Germinal center (tissue), 1 donor: ENCODE measurements around the gene DNAJC21.
A peak's percentile ranks its signal among the peaks of the same experiment; 100 is the strongest.
"Not testable (repeated sequence)": the region's sequence is repeated elsewhere in the genome, so short reads cannot be mapped to it uniquely, and the experiment has no call there.

Experiments
- DNase-seq: peaks from one replicate; pipeline ENCODE4 v3.0.0; 2012; ENCODE audit warnings: mixed read lengths, low spot score

DNAJC21 gene

DNA sequence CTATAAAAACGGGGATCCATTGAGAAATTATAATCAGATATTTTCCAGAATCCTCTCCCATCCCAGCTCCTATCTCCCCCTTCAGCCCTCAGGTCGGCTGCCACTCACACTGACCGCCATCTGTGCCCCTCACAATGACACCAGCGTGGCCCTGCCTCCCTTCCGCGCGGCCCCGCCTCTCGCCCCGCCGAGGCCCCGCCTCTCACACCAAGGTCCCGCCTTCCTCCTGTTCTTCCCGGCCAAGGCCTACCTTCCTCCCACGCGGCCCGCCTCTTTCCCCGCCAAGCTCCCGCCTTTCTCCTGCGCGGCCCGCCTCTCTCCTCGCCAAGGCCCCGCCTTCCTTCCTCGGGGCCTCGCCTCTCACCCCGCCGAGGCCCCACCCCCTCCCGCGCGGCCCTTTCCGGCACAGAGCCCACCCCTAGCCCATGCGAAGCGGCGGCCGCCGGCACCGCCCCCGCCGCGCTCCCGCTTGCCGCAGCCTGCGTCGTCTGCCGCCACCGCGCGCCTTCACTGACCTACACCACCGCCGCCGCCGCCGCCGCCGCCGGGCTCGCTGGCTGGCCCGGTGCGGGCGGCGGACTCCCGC lies at the start of gene DNAJC21:
TSS of gene DNAJC21 (plus strand) at position 426 of the 586 bp plus-strand sequence. CDS start 261 bp downstream, outside the sequence.
- DNase-seq, result peak; percentile 98

DNA sequence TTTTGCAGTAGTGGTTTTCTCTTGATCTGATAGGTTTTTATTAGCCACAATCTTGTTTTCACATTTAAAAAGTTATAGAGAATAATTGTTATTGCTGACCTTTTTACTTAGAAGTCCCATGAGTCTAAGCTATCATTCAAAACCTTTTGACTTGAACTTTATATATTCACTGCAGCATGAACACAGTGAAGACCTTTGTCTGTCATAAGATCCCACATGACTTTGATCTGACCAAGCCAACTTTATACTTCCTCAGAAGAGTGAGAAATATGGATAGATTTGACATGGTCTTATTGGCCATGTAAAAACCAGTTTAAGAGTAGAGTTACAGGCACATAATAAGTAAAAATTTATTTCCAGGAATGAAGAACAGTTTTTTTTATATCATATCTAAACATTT lies 48.1 kb upstream of the DNAJC21 start:
- no peak for DNase-seq

DNA sequence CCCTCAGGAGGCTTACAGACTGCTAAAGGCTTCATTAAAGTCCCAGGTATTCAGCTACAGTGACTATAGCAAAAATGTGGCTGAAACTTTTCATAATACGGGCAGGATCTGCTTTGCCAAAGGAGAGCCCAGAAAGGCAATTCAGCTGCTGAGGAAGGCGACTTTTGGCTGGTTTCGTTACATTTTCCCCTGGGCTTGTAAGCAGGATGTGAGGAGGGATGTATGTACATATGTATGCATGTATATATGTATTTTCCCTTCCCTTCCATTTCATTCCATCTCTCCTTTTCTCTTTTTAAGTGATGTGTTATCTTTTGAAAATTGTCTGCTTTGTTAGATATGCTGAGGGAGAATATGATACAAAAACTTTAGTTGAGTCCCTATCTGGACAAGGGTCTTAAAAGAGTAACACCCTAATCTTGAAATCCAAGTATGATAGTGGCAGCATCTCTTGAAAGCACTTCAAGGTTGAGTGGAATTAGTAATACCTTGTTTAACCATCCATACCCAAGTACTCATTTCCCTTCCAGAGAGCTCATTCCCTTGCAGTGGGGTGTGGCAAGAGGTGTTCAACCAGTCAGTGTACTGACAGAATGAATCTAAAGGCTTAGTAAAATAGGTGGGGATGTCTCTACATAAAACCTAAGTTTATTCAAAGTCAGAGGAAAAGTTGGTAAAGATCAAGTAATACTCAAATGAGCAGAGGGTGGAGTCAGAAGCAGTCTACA lies 42.8 kb upstream of the DNAJC21 start:
- DNase-seq, result no peak

DNA sequence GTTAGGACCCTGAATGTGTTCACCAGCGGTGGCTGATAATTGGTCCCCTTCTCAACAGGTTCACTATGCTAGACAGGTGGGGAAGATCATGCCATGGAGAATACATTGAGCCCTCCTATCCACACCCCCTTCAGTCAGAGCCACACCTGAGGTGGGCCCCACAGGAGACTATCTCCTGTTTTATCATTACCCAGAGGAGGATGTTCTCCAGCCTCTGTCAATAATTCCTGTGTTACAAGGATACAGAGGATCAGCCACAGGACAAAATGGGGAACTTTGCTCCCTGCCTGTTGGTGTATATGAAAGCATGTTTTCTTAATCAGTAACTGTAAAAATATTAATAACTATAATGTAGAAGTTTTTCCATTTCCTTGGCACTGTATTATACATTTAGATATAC lies 40.0 kb upstream of the DNAJC21 start:
- no peak for DNase-seq

DNA sequence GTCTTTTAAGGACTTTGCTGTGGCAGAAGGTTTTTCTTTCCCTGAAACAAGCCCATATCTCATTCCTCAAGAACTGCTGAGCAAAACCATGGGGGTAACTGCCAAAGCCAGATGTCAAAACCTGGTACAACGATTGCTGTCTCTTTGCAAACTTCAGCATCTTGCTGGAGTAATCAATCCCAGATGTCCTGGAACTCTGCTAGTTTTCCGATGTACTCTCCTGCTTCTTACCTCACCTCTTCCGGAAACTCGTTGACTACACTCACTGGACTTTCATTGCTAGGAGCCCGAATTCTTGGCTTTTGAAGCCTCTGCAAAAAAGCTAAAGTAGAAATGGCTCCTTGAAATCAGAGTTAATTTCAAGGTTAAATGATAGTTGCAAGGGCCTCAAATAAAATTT lies 37.4 kb upstream of the DNAJC21 start:
- DNase-seq, result no peak

DNA sequence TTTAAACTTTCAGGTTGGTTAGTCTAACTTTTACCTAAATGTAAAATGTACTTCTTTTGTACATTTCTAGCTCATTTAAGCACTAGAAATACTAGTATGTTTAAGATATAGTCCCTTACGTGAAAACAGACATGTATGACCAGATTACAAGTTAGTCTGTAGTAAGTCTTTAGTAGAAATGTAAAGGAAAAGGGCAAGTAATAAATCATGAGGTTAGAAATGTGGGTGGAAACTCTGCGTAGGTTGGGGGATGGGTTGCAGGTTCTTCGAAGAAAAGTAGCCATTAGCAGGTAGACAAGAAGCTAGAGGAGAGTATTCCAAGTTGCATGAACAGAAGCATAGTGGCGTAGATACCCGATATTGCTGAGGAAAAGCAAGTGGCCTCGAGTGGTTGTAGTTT lies 36.9 kb upstream of the DNAJC21 start:
- no peak for DNase-seq

DNA sequence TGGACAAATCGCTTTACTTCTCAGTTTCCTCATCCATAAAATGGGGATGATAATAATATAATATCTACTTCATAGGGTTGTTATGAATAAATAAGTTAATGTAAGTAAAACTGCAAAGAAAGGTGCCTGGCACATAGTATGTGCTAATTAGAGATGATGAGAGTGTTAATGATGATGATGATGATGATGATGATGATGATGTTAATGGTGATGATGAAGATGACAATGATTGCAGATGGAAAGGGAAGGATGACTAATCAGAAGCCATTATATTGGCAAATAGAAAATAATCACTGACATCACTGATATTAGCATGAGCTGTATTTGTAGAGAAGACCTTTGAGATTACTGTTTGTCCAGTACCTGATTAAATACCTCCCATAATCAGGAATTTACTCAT lies 34.6 kb upstream of the DNAJC21 start:
- no peak for DNase-seq

DNA sequence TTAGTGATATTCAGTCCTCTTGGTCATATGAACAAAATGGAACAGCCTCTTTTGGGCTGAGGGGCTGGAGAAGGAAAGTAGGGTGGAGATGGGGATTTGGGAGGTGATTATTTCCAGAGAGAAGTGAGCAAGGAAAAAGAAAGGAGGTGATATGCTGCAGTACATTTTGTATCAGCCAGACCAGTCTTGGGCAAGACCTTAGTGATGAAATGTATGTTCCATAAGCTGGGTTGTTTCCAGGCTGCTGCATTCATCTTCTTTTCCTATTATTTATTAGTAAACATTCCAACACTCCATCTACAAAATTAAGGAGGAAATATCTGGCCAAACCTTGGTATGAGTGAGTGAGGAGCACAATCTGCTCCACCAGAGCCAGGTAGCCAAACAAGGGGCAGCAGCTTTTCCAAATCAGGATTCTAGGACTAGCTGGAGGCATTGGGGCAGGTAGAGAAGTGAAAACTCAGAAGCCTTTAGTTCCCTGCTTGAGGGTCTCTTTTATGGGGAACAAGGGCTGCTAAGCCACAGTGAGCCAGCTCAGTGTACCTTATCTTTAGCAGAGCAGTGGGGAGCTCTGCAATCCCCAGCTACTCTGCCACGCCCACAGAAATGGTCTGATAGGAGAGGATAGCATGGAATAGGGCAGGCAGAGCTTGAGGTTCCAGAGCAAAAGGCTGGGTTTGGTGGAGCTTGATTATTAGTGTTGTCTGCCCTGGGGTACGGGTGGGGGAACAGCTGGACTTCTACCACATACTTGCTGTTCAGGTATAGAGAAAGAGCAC lies 33.5 kb upstream of the DNAJC21 start:
- no peak for DNase-seq

DNA sequence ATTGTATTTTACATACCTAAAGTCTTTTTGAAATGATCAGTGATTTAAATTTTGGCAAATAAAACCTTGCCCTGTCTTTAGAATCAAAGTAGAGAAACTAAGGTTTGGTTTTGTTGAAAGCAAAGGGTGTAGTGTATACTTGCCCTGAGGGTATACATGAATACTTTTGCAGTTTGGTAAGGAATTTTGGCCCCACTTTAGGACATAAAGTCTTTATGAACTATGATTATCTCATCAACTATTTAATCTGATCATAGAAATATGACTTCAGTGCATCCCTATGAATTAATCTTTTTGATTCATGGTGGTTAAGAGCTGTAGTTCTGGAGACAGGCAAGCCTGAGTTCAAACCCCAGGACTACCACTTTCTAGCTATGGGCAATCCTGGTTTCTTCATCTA lies 31.7 kb upstream of the DNAJC21 start:
- DNase-seq, result no peak

DNA sequence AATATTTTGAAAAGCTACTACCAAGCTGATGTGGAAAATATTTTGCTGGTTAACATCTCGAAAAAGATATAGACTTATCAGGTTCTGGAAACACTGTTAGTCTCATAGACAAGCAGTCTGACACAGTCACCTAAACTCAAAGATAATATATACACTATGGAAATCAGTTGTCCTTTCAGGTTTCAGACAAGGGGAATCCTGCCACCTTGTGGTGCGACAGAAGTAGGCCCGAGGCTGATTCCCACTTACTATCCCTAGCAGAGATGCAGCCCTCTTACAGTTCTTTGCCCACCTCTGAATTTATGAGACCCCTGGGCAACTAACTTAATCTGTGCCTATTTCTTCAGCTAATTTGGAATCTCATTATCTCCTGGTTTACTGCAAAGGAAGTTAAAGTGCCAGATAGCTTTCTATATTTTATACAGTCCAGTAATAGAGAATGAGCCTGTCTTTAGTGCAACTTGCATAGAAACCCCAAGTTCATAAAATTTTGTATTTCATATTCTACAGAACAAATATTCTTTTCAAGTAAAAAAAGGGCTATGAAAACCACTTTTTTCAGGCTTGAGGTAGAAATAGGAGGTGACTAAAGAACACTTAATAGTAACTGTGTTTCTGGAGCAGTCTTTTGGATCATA lies 31.0 kb upstream of the DNAJC21 start:
- peak; percentile 55 for DNase-seq

DNA sequence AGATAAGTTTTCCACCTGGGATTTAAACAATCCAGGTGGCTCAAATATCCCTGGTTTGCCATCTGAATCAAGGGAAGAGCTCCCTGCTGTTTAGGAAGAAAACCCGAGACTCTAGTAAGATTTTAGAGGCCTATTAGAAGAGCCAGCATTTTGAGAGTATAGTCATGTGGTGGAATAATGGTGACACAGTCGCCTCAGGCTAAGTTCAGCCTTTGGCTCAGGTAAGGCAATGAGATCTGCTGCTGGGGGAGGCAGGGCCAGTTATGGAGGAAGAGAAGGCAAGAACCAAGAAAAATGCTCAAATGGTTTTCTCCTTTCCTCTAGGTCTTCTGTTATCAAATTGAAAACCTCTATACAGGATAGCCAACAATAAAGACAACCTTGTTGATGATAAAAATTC lies 30.3 kb upstream of the DNAJC21 start:
- no peak for DNase-seq

DNA sequence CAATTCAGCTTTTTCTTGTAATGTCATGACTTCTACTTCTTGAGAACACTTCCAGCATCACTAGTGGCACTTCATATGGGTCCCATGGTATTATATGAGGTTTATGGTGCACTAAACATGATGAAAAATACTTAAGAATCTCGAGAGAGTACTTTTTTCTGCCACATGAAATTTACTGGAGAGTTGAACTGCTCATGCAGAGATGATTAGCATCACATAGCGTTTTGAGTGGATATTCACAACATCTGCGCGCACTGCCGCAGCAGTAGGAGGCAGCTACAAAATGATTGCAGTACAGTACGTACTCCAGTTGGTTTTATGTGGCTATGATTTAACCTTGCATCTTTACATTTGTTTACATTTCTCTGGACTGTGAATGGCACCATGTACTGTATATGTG lies 28.7 kb upstream of the DNAJC21 start:
- no peak for DNase-seq

DNA sequence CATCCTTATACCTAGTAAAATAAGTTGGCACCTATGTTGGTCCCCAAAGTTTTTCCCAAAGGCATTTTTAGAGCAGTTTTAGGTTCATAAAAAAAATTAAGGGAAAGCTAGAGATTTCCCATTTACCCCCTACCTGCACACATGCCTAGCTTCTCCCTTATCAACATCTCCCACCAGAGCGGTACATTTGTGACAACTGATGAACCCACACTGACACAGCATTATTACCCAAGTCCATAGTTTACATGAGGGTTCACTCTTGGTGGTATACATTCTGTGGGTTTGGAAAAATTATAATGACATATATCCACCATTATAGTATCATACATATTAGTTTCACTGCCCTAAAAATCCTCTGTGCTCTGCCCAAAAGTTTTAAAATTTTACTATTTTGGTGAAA lies 26.1 kb upstream of the DNAJC21 start:
- DNase-seq, result no peak

DNA sequence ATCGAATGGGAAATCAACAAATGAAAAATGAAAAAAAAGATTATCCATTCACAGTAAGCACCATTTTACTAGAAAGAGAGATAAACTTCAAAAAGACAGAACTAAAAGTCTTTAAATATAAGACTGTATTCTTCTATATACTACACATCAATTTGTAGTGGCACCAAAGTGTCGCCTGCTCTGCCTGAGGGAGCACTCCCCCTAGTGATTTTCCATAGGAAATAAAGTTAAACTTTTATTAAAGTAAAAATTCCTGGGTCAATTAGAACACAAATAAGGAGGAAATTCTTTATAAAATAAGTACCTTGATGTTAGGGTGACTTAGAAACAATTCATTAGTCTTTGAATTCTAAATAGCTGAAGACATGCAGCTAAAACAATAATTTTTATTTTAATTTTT lies 23.8 kb upstream of the DNAJC21 start:
- DNase-seq, result no peak

DNA sequence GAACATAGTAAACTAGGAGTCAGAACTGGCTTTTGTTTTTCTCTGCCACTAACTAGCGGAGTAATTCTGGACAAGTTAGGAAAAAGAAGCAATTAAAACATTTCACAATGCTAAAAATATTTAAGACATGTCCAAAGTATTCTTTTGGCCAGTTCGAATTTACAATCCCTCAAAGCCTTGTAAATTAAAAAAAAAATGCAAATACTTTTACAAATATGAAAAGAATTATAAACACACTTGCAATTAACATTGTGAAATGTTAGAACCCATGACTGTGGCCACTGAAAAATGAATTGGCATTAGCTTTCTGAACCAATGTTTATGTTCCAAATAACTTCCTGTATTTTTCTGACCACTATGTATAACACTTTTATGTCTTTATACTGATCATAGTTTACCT lies 16.3 kb upstream of the DNAJC21 start:
- DNase-seq, result no peak

DNA sequence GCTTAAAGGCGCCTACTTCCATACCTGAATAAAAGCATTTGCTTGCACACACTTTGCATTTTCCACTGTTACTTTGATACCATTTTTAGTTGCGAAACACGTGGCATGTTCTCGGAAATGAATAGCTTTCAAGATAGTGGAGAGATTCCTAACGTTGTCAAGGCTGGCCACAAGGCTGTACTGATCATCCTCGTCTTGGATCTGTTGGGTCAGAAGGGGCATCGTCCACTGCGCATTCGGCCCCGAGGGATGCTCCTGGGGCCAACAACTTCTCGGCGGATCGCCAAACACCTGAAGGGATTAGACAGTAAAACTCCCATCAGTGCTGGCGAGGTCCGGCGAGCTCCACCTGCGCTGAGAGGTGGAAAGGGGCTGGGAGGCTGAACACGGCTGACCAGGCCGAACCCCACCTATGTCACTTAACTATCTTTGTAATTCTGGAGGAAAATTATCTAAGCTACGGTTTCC lies 14.7 kb upstream of the DNAJC21 start:
- peak; percentile 8 for DNase-seq

DNA sequence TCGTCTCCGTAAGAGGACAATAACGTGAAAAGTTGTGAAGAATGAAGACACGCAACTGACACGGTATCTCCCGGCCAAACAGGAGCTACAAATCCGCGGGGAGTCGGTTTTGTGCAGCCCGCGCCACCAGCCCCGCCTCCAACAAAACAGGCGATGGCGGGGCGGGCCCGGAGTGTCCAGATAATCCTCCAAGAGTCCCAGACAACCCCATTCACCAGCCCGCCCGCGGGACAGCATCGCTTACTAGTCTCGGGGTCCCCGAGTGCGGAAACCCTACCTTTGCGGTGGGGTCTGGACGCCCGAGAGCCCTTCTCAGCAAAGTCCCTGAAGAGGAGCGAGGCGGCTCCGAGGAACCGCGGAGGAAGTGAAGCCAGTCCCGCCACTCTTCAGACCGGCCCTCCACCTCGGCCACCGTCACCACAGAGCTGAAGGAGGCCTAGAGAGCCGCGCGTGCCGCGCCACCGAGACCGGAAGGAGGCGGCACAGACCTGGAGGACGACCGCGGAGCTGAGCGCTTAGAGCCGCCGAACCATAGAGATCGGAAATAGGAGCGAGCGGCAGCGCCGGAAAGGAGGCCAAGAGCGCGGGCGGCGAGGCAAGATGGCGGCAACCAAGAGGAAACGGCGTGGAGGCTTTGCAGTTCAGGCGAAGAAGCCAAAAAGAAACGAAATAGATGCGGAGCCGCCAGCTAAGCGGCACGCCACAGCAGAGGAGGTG lies 14.1 kb upstream of the DNAJC21 start, which contains the start of the genes BRIX1 and RAD1:
TSS of gene BRIX1 (plus strand) at position 573 of the 717 bp plus-strand sequence. CDS start at position 601, 28 bp downstream.
TSS of gene RAD1 (minus strand) at position 366 of the 717 bp plus-strand sequence. CDS start 612 bp downstream, outside the sequence.
- peak; percentile 90 for DNase-seq

DNA sequence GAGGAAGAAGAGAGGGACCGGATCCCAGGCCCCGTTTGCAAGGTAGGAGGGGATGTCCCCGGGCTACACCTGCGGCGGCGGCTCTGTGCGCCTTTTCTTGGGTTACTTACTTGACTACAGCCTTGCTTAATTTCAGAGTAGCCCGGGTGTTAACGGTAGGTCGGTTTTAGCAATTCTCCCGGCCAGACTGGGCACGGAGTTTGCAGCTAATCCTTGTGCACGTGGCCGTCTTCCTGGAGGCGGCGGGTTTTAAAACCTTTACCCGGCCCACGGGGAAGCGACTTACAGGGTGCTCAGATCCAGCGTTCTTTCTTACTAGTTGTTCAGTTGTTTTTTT lies 13.5 kb upstream of the DNAJC21 start:
- no peak for DNase-seq

DNA sequence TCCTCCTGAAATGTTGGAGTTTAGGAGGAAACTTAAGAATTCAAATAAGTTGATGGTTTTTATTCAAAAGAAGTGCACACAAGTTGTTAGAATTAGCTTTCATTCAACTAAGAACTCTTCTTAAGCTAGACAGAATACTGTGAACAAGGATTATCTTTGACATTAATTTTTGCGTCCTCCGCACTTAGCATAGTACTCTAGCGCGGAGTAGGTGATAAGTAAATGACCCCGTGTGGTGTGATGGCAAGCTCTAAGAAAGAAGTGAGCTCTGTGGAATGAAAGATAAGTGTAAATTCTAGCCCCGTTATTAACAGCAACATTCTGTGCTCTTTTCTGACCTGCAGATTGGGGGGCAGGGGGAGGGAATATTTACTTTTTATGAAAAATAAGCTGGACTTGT lies 12.8 kb upstream of the DNAJC21 start:
- no peak for DNase-seq

DNA sequence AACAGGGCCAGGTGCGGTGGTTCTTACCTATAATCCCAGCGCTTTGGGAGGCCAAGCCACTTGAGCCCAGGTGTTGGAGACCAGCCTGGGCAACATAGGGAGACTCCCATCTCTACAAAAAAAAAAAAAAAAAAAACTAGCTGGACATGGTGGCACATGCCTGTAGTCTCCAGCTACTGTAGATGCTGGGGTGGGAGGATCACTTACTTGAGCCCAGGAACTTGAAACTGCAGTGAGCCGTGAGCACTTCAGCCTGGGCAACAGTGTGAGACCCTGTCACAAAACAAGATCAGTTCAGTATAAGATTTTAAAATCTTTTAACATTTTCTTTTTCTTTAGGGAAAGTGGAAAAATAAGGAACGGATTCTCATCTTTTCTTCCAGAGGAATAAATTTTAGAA lies 11.3 kb upstream of the DNAJC21 start:
- no peak for DNase-seq

DNA sequence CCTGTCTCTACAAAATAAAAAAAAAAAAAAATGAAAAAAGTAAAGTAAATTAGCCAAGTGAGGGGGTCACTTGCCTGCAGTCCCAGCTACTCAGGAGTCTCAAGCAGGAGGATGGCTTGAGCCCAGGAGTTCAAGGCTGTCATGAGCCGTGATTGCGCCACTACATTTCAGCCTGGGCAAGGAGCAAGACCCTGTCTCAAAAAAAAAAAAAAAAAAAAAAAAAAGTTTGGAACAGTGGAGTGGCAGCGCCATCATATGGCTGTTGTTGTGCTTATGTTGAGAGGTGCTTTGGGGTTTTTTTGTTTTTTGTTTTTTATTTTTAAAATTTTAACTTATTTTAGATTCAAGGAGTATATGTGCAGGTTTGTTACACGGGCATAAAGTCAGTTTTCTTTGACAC lies 10.3 kb upstream of the DNAJC21 start:
- no peak for DNase-seq

DNA sequence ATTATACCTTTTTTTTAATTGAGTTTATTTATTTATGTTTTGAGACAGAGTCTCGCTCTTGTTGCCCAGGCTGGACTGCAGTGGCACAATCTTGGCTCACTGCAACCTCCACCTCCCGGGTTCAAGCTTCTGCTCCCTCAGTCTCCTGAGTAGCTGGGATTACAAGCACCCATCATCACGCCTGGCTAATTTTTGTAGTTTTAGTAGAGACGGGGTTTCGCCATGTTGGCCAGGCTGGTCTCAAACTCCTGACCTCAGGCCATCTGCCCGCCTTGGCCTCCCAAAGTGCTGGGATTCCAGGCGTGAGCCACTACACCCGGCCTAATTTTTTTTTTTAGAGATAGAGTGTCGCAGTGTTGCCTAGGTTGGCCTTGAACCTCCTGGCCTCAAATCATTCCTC lies 6.1 kb upstream of the DNAJC21 start:
- not testable (repeated sequence) for DNase-seq
